Neuron (in vitro differentiated cells): ENCODE data around the gene ZNF3.

Experiments
- H2AFZ ChIP-seq: one replicate; pipeline ENCODE4 v1.6.1; 2013; ENCODE audit warnings: low read depth, mild to moderate bottlenecking, inconsistent platforms, low read length, moderate library complexity
- H3K27me3 ChIP-seq: one replicate; pipeline ENCODE4 v1.6.1; 2013; ENCODE audit warnings: low read length; ENCODE audit not compliant: insufficient read depth
- H3K36me3 ChIP-seq: one replicate; pipeline ENCODE4 v1.6.1; 2013; ENCODE audit warnings: low read length; ENCODE audit not compliant: insufficient read depth
- H3K4me1 ChIP-seq: one replicate; pipeline ENCODE4 v1.6.1; 2013; ENCODE audit warnings: low read length; ENCODE audit not compliant: insufficient read depth
- H3K4me3 ChIP-seq: 2 replicates; pipeline ENCODE4 v1.5.1; 2013; ENCODE audit warnings: mild to moderate bottlenecking, low read length, moderate library complexity
- H3K9me3 ChIP-seq: one replicate; pipeline ENCODE4 v1.6.1; 2013; ENCODE audit warnings: low read length

ZNF3 gene

DNA sequence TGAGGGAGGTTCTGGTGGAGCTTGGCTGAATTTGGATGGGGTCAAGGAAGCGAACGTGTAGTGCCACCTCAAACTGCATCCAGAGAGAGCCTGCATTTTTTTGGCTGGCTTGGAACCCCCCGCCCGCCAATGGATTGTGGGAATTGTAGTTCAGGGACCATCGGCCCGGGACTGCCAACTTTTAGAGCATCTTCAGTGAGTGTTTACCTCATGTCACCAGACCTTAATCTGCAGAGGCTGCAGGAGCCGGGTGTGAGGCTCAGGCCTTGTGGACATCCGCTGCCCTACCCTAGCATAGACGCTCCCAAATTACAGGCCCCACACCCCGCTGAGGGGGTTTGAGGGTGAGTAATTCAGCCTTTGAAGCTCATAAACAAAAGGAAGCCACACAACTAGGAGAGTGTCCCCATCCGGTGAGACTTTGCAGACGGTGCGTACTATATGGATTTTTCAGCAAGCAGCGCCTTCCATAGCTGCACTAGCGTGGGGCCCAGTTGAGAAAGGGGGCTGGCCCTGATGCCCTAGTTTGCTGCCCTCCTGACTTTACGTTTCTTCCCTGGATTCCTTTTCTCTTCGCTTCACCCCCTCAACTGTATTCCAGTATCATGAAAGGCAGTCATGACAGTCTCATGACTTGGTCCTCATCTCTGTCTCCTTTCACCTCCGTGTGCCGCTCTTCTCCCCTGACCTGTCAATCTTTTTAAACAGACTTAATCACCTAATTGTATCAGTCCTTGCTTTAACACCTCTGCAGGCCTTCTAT, 38.6 kb upstream of the ZNF3 start:
- H3K27me3 ChIP-seq: no peaks in the 10 kb centered on the region
- peak overlapping the region; percentile 51 for H2AFZ ChIP-seq
- peaks cover 12% of the 10 kb centered on the region for H3K4me1 ChIP-seq
- H3K36me3 ChIP-seq: peaks cover 8% of the 10 kb centered on the region
- peak overlapping the region; percentile 70 for H3K4me3 ChIP-seq
- no peaks in the 10 kb centered on the region for H3K9me3 ChIP-seq

DNA sequence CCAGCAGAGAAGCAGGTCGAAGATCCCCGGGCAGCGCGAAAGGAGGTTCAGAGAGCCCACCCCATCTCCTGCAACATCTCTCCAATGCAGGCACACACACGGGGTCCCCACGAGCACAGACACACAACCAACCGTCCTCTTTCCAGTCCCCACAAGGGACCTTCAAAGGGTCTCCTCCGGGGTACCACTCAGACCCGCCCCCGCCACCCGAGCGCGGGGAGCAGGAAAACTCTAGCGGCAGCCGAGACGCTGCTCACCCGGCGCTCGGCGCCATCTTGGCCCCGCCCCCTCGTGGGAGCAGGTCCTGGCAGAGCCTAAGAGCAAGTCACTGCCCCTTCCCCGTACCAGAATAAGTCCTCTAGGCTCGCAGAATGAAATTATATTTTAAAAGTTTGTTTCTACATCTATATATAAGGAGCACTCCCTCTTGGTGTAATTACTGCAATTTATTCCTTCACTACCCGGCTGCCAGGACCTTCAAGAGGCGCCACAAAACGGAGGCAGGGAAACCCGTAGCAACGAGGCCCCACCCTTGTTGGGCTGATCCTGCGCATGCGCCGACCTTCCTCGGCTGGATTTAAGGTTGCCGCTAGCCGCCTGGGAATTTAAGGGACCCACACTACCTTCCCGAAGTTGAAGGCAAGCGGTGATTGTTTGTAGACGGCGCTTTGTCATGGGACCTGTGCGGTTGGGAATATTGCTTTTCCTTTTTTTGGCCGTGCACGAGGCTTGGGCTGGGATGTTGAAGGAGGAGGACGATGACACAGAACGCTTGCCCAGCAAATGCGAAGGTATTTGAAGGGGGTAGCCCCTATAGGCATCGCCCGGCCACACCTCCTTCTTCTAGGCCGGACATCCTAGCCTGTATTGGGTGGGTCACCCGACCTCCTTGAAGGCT, 37.8 kb upstream of the ZNF3 start, which contains the start of the genes CNPY4 and TAF6:
Gene CNPY4, plus strand, starts transcription at position 563 of the 898 bp plus-strand sequence. Its CDS starts 111 bp downstream, at position 674.
Gene TAF6, minus strand, starts transcription at position 287 of the 898 bp plus-strand sequence. CDS start 5,149 bp downstream, outside the sequence.
- H3K9me3 ChIP-seq: no peaks in the 10 kb centered on the region
- peaks cover 11% of the 10 kb centered on the region for H3K36me3 ChIP-seq
- H2AFZ ChIP-seq: peak within 1 kb of the TSS; percentile 51
- no peaks in the 10 kb centered on the region for H3K27me3 ChIP-seq
- peaks cover 12% of the 10 kb centered on the region for H3K4me1 ChIP-seq
- H3K4me3 ChIP-seq: peak within 1 kb of the TSS; percentile 70

DNA sequence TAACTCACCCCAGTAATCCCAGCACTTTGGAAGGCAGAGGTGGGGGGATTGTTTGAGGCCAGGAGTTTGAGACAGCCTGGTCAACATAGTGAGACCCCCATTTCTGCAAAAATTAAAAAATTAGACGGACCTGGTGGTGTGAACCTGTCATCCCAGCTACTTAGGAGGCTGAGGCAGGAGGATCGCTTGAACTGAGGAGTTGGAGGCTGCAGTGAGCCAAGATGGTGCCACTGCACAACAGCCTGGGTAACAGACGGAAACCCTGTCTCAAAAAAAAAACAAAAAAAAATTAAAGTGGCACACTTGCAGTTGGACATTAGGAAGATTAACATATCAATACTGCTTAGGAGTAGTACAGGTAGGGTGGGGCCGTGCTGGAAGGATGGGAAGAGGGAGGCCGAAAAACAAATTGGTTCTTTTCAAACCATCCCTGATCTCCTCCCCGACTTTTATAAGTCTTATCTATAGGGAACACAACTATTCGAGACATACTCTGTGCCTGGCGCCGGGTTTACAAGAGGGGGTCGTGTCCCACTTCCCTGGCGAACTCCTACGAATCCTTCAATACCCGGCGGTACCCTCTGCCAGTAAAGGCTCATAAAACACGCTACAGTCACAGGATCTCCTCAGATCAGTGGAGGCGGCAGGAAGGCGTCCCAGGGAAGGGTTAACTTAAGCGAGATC, 37.0 kb upstream of the ZNF3 start:
- Histone ChIP-seq H3K27me3 (no peaks in the 10 kb centered on the region), H3K9me3 (no peaks in the 10 kb centered on the region), H3K36me3 (peaks cover 16% of the 10 kb centered on the region), H3K4me1 (peaks cover 12% of the 10 kb centered on the region), H2AFZ (peak overlapping the region; percentile 51), H3K4me3 (peak overlapping the region; percentile 70)

DNA sequence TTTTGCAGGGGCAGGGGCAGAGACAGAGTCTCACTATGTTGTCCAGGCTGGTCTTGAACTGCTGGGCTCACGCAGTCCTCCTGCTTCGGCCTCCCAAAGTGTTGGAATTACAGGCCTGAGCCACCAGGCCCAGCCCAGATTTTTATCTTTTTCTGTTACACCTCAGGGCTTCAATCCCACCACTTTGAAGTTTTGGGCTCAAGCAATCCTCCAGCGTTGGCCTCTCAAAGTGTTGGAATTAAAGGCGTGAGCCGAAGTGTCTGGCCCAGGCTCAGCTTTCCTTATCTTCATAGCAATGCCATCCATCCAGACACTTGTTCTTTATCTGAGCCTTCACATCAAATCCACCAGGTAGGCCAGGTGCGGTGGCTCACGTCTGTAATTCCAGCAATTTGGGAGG, 33.5 kb upstream of the ZNF3 start:
- no peaks in the 10 kb centered on the region for H3K9me3 ChIP-seq
- H3K4me1 ChIP-seq: peaks cover 6% of the 10 kb centered on the region
- H3K4me3 ChIP-seq: no peak overlapping the region
- no peak overlapping the region for H2AFZ ChIP-seq
- no peaks in the 10 kb centered on the region for H3K27me3 ChIP-seq
- H3K36me3 ChIP-seq: peaks cover 43% of the 10 kb centered on the region

DNA sequence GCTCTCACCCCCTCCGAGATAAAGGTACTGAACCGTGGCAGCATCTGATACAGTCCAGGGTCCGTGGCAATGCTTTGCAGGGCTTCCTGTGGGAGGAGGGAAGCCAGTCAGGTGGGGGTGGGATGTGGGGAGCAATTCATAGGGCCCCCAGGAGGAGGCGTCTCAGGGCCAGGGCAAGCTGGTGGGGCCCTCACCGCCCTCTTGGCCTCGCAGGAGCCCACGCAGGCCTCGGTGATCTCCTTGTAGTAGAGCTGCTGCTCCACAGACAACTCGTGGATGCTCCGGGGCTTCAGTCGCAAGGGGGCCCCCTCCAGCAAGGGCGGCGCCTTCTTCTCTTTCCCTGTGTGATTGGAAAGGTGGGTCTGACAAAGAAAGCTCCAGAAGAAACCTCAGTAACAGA, 30.4 kb upstream of the ZNF3 start:
- peaks cover 66% of the 10 kb centered on the region for H3K36me3 ChIP-seq

DNA sequence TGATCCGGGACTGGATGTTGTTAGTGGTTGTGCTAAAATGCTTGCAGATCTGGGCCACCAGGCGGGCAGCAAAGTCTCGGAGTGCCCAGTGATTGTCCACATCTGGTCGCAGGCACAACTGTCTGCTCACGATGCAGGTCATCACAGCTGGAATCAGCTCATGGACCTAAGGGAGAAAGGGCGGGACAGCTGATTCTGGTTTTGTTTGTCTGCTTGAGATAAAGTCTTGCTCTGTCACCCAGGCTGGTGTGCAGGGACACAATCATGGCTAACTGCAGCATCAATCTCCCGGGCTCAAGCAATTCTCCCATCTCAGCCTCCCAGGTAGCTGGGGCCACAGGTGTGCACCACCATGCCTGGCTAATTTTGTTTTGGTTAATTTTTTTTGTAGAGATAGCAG, 29.6 kb upstream of the ZNF3 start:
- Histone ChIP-seq H3K36me3 (peaks cover 72% of the 10 kb centered on the region), H3K27me3 (no peaks in the 10 kb centered on the region), H3K9me3 (no peaks in the 10 kb centered on the region), H2AFZ (no peak overlapping the region), H3K4me3 (no peak overlapping the region), H3K4me1 (no peaks in the 10 kb centered on the region)

More for the DNA sequence above, 30.4 kb upstream of the ZNF3 start:
- Histone ChIP-seq H2AFZ (no peak overlapping the region), H3K27me3 (no peaks in the 10 kb centered on the region), H3K9me3 (no peaks in the 10 kb centered on the region), H3K4me1 (no peaks in the 10 kb centered on the region), H3K4me3 (no peak overlapping the region)

DNA sequence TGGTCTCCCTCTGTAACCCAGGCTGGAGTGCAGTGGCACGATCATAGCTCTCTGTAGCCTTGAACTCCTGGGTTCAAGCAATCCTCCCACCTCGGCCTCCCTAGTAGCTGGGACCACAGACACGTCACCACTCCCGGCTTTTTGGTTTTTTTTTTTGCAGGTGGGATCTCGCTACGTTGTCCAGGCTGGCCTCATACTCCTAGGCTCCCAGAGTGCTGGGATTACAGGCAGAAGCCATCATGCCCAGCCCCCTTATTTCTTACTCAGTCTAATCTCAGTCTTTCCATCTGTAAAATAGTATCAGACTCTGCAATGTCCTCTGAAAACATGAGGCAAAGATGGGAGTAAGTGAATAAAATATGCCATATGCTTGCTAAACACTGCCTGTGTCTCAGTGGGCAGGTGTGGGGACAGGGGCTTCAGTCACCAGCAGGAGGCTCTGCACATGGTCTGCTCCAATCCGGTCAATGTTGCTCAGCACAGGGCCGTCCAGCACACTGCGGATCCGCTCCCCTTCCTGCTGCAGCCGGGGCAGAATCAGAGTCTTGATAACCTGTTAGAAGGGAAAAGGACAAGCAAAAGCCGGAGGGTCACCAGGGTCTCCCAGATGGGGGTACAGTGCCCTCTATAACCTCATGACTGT, 28.1 kb upstream of the ZNF3 start:
- Histone ChIP-seq H3K4me3 (no peak overlapping the region), H2AFZ (no peak overlapping the region), H3K9me3 (no peaks in the 10 kb centered on the region), H3K36me3 (peaks cover 77% of the 10 kb centered on the region), H3K27me3 (no peaks in the 10 kb centered on the region), H3K4me1 (no peaks in the 10 kb centered on the region)

DNA sequence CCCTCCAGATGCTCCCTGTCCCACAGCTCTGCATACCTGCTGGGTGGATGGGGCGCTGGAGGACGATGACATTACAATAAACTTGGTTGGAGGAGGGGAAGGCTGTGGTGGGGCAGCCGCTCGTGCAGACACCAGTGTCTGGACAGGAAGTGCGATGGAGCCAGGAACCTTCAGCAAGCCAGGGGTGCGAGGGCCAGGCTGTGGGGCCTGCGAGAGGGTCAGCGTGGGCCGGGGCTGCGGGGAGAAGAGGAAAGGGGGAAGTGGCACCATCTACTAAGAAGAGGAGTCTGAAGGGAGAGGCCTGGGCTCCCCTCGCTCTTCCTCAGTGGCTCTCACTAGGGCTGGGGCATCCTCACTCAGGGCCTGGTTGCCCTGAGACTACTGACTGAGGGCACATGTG, 26.4 kb upstream of the ZNF3 start:
- Histone ChIP-seq H3K4me3 (no peak overlapping the region), H3K4me1 (no peaks in the 10 kb centered on the region), H3K36me3 (peaks cover 65% of the 10 kb centered on the region), H2AFZ (no peak overlapping the region), H3K27me3 (no peaks in the 10 kb centered on the region), H3K9me3 (no peaks in the 10 kb centered on the region)

DNA sequence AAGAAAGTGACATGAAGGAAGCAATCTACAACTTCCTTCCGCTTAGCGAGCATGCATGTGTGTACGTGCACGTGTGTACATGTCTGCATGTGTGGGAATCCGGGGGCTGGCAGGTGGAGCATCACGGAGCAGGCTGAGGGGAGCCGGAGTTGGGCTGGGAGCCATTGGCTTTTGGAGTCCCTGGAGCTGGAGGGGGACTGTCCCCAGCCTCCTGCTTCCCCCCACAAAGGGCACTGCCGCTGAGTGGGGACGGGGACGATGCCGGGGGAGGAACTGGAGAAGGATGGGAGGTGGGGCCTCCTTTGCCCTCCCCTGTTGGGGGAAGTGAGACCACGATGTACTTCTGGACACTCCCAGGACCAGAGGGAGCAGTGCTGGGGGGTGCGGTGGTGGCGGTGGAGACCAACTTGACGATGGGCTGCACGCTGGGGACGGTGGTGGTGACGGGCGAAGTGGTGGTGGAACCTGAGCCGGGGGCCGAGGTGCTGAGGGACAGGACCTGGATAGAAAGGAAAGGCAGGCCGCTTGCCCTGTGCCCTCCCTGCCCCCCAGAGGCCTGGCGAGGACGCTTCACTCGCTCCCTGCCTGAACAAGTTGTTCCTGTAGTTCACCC, 25.7 kb upstream of the ZNF3 start:
- Histone ChIP-seq H3K9me3 (no peaks in the 10 kb centered on the region), H3K36me3 (peaks cover 61% of the 10 kb centered on the region)

DNA sequence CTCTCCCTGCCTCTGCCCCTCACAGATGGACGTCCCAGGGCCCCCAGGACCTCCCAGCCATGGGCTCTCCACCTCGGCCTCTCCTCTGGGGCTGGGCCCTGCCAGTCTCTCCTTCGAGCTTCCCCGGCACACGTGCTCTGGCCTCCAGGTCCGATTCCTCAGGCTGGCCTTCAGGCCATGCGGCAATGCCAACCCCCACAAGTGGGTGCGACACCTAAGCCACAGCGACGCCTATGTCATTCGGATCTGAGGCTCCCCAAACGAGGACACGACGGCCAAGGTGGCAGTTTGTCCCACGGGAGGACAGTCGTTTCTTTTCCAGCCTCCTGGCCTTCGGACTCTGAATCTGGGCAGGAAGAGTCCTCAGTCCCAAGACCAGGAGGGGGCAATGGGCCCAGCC, 25.1 kb upstream of the ZNF3 start:
- Histone ChIP-seq H3K36me3 (peaks cover 55% of the 10 kb centered on the region), H3K4me1 (peaks cover 5% of the 10 kb centered on the region), H3K4me3 (no peak overlapping the region), H2AFZ (no peak overlapping the region), H3K9me3 (no peaks in the 10 kb centered on the region), H3K27me3 (no peaks in the 10 kb centered on the region)

More for the DNA sequence above, 25.7 kb upstream of the ZNF3 start:
- no peaks in the 10 kb centered on the region for H3K27me3 ChIP-seq
- H3K4me1 ChIP-seq: peaks cover 5% of the 10 kb centered on the region
- H3K4me3 ChIP-seq: no peak overlapping the region
- H2AFZ ChIP-seq: no peak overlapping the region

DNA sequence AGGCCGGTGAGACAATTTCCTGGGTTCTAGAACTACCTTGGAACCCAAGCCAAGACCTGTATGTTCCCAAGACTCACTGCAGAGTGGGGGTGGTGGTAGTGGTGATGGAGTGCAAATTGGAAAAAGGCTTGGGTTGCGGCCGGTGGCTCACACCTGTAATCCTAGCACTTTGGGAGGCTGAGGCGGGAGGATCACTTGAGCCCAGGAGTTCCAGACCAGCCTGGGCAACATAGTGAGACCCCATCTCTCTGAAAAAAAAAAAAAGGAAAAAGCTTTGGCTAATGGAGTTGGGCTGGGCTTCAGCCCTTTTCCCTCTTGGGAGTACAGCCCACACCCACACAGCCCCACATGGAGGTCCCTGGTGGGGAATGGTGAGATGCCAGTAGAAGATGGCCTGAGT, 24.0 kb upstream of the ZNF3 start:
- Histone ChIP-seq H2AFZ (no peak overlapping the region), H3K4me1 (peaks cover 5% of the 10 kb centered on the region), H3K9me3 (no peaks in the 10 kb centered on the region), H3K36me3 (peaks cover 44% of the 10 kb centered on the region), H3K4me3 (no peak overlapping the region), H3K27me3 (no peaks in the 10 kb centered on the region)
